Measurements from ENCODE around the gene TSC22D1. TPM values are rescaled to one million over a fixed set of nuclear protein-coding genes. Genes with fewer than 3 reads are reported as not detected.
"Not testable (repeated sequence)": the region's sequence is repeated elsewhere in the genome, so short reads cannot be mapped to it uniquely, and the experiment has no call there.

The TSC22D1 gene
- total RNA-seq, 1 donor from 2014 or later: 181 TPM

DNA sequence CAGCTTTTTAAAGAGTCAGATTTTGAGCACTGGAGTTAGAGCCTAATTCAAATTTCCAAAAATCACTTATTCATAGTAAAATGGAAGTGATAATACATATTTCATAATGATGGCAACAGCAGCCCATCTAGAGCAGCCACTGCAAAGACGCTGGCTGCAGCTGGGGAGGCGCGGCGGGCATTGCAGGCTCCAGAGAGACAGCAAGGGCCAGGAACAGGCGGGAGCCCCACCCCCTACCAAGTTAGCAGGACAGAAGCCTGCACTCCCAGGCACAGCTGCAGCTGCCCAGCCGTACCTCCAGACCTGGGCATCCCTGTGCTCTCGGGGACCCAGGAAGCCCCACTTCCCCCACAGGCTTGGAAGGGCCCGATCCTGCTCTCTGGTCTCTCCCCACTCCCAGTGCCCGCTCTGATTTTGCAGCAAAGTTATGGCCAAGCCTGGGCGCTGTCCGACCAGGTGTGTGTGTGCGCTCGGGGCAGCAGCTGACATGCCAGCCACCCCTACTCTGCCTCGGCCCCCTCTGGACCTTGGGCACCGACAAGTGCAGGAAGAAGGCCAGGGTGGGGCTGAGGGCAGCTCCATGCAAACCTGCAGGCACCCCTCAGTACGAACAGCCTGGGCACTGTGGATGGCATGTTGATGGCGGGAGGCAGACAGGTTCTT, 117.7 kb downstream of the TSC22D1 start:
- H2AFZ ChIP-seq (replicated peaks): no peak overlapping the region
- no peak overlapping the region for H3K4me2 ChIP-seq
- peaks cover 4% of the 10 kb centered on the region for H3K4me1 ChIP-seq
- Mint-ChIP-seq H3K36me3 (peaks cover 3% of the 10 kb centered on the region), H3K4me1 (peaks cover 23% of the 10 kb centered on the region), H3K9me3 (peaks cover 7% of the 10 kb centered on the region), H3K4me3 (no peak overlapping the region), H3K27me3 (ENCODE audit: insufficient read depth, low read depth) (peaks cover 2% of the 10 kb centered on the region), H3K27ac (no peak overlapping the region)
- peaks cover 64% of the 10 kb centered on the region for H3K79me2 ChIP-seq (ENCODE audit: low read depth)
- no peaks in the 10 kb centered on the region for H3K27me3 ChIP-seq
- no peak overlapping the region for H3K27ac ChIP-seq
- H3K9me3 ChIP-seq (ENCODE audit: low read depth): no peaks in the 10 kb centered on the region
- H3K9ac ChIP-seq: no peak overlapping the region
- H3F3A ChIP-seq (ENCODE audit: low read depth): no peaks in the 10 kb centered on the region
- H3K36me3 ChIP-seq: no peaks in the 10 kb centered on the region
- TF ChIP-seq EZH2phosphoT487 (IDR thresholded peaks at IDR 0.05) (no peak), EZH2 (IDR thresholded peaks at IDR 0.05) (no peak)
- TF ChIP-seq, protein P1, sequence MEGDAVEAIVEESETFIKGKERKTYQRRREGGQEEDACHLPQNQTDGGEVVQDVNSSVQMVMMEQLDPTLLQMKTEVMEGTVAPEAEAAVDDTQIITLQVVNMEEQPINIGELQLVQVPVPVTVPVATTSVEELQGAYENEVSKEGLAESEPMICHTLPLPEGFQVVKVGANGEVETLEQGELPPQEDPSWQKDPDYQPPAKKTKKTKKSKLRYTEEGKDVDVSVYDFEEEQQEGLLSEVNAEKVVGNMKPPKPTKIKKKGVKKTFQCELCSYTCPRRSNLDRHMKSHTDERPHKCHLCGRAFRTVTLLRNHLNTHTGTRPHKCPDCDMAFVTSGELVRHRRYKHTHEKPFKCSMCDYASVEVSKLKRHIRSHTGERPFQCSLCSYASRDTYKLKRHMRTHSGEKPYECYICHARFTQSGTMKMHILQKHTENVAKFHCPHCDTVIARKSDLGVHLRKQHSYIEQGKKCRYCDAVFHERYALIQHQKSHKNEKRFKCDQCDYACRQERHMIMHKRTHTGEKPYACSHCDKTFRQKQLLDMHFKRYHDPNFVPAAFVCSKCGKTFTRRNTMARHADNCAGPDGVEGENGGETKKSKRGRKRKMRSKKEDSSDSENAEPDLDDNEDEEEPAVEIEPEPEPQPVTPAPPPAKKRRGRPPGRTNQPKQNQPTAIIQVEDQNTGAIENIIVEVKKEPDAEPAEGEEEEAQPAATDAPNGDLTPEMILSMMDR (IDR thresholded peaks at IDR 0.05): no peak
- DNase-seq (ENCODE audit: low spot score): no peak
- peaks cover 5% of the 10 kb centered on the region for H4K20me1 ChIP-seq (ENCODE audit: low read depth)
- H3K4me3 ChIP-seq: no peak overlapping the region

DNA sequence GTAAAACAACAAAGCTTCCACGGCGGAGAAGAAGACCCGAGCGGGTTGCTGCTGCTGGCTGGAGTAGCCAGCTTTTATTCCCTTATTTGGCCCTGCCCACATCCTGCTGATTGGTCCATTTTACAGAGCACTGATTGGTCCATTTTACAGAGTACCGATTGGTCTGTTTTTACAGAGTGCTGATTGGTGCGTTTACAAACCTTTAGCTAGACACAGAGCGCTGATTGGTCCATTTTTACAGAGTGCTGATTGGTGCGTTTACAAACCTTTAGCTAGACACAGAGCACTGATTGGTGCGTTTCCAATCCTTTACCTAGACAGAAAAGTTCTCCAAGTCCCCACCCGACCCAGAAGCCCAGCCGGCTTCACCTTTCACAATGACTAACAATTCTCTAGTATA, 119.9 kb downstream of the TSC22D1 start:
- H3K9ac ChIP-seq; H3K4me2 ChIP-seq; DNase-seq (ENCODE audit: low spot score); H3K36me3 Mint-ChIP-seq; H3K4me3 ChIP-seq; H3K27ac Mint-ChIP-seq; H3K4me1 ChIP-seq; H3K9me3 Mint-ChIP-seq; H3F3A ChIP-seq (ENCODE audit: low read depth); H3K36me3 ChIP-seq; H3K27ac ChIP-seq; H3K4me3 Mint-ChIP-seq; H3K27me3 ChIP-seq; H2AFZ ChIP-seq (replicated peaks); H3K9me3 ChIP-seq (ENCODE audit: low read depth); H3K27me3 Mint-ChIP-seq (ENCODE audit: insufficient read depth, low read depth): not testable (repeated sequence)
- peaks cover 27% of the 10 kb centered on the region for H3K4me1 Mint-ChIP-seq
- Histone ChIP-seq H4K20me1 (ENCODE audit: low read depth) (peaks cover 11% of the 10 kb centered on the region), H3K79me2 (ENCODE audit: low read depth) (peaks cover 49% of the 10 kb centered on the region)

DNA sequence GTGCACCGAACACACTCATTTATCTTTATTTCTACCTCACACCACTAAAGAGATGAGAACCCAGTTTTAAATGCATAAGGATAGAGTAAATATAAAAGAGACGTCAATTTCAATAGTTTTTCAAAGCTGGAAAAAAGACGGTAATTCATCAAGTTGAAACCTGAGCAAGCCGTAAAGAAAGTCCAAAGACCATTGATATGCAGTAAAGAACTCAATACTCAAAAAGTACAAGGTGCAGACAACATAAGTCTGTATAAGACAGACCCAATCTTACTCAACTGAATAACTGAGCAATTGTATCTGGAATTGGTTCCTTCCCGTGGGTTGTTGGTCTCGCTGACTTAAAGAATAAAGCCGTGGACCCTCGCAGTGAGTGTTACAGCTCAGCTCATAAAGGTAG, 120.4 kb downstream of the TSC22D1 start:
- no peak overlapping the region for H2AFZ ChIP-seq (replicated peaks)
- no peak overlapping the region for H3K27ac Mint-ChIP-seq
- no peak overlapping the region for H3K27ac ChIP-seq
- TF ChIP-seq EZH2 (IDR thresholded peaks at IDR 0.05) (no peak), EZH2phosphoT487 (IDR thresholded peaks at IDR 0.05) (no peak)
- TF ChIP-seq, protein P1 (IDR thresholded peaks at IDR 0.05): no peak
- H3F3A ChIP-seq (ENCODE audit: low read depth): no peaks in the 10 kb centered on the region
- H3K4me1 Mint-ChIP-seq: peaks cover 28% of the 10 kb centered on the region
- no peak overlapping the region for H3K4me3 ChIP-seq
- no peaks in the 10 kb centered on the region for H3K27me3 ChIP-seq
- H3K4me1 ChIP-seq: no peaks in the 10 kb centered on the region
- H3K9ac ChIP-seq: no peak overlapping the region
- peaks cover 5% of the 10 kb centered on the region for H3K36me3 Mint-ChIP-seq
- no peak overlapping the region for H3K4me2 ChIP-seq
- no peaks in the 10 kb centered on the region for H3K36me3 ChIP-seq
- H3K79me2 ChIP-seq (ENCODE audit: low read depth): peaks cover 45% of the 10 kb centered on the region
- H3K9me3 ChIP-seq (ENCODE audit: low read depth): no peaks in the 10 kb centered on the region
- peaks cover 7% of the 10 kb centered on the region for H3K9me3 Mint-ChIP-seq
- H3K4me3 Mint-ChIP-seq: no peak overlapping the region
- peaks cover 2% of the 10 kb centered on the region for H3K27me3 Mint-ChIP-seq (ENCODE audit: insufficient read depth, low read depth)
- H4K20me1 ChIP-seq (ENCODE audit: low read depth): peaks cover 15% of the 10 kb centered on the region
- DNase-seq (ENCODE audit: low spot score): no peak

DNA sequence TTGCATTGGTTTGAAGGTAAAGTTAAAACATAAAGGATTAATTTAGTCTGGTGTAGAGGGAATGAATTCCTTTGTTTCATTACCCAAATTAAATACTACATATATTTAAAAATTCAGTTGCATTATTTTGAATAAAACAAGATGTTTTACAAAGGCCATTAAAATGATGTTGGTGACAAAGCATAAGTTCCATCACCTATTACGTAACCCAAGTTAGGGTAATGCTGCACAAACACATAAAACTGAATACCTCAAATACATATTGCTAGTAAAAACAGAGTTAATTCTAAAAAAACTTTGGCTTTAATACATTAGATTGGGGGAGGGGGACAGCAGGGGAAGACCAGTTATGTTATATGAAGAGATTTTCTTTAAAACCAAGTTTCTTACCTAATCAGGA, 122.2 kb downstream of the TSC22D1 start:
- Mint-ChIP-seq H3K9me3 (peaks cover 7% of the 10 kb centered on the region), H3K4me3 (no peak overlapping the region), H3K4me1 (peaks cover 32% of the 10 kb centered on the region), H3K27ac (no peak overlapping the region), H3K36me3 (peaks cover 5% of the 10 kb centered on the region), H3K27me3 (ENCODE audit: insufficient read depth, low read depth) (peaks cover 2% of the 10 kb centered on the region)
- DNase-seq (ENCODE audit: low spot score): no peak
- no peaks in the 10 kb centered on the region for H3F3A ChIP-seq (ENCODE audit: low read depth)
- no peak overlapping the region for H2AFZ ChIP-seq (replicated peaks)
- no peak overlapping the region for H3K9ac ChIP-seq
- H3K4me2 ChIP-seq: no peak overlapping the region
- peaks cover 35% of the 10 kb centered on the region for H3K79me2 ChIP-seq (ENCODE audit: low read depth)
- H3K27ac ChIP-seq: no peak overlapping the region
- H3K27me3 ChIP-seq: no peaks in the 10 kb centered on the region
- no peaks in the 10 kb centered on the region for H3K36me3 ChIP-seq
- no peak overlapping the region for H3K4me3 ChIP-seq
- TF ChIP-seq, protein P1 (IDR thresholded peaks at IDR 0.05): no peak
- no peak for TF ChIP-seq EZH2phosphoT487 (IDR thresholded peaks at IDR 0.05)
- TF ChIP-seq EZH2 (IDR thresholded peaks at IDR 0.05): no peak
- H4K20me1 ChIP-seq (ENCODE audit: low read depth): peaks cover 15% of the 10 kb centered on the region
- no peaks in the 10 kb centered on the region for H3K9me3 ChIP-seq (ENCODE audit: low read depth)
- H3K4me1 ChIP-seq: no peaks in the 10 kb centered on the region

Measured in neural progenitor cell (in vitro differentiated cells).